Activated CD4-positive, alpha-beta T cell treated with anti-CD3 and anti-CD28 coated beads, Interleukin-2, Interleukin-6, amounts not matched to agents 100 ng/mL and 50 ng/mL, durations not matched to agents 16 hours and 8 hours (primary cell): Measurements from ENCODE around the gene DBP.

Source experiments
- DNase-seq: peaks from one replicate; pipeline ENCODE4 v3.0.0-alpha.2; 2020

The DBP gene

DNA sequence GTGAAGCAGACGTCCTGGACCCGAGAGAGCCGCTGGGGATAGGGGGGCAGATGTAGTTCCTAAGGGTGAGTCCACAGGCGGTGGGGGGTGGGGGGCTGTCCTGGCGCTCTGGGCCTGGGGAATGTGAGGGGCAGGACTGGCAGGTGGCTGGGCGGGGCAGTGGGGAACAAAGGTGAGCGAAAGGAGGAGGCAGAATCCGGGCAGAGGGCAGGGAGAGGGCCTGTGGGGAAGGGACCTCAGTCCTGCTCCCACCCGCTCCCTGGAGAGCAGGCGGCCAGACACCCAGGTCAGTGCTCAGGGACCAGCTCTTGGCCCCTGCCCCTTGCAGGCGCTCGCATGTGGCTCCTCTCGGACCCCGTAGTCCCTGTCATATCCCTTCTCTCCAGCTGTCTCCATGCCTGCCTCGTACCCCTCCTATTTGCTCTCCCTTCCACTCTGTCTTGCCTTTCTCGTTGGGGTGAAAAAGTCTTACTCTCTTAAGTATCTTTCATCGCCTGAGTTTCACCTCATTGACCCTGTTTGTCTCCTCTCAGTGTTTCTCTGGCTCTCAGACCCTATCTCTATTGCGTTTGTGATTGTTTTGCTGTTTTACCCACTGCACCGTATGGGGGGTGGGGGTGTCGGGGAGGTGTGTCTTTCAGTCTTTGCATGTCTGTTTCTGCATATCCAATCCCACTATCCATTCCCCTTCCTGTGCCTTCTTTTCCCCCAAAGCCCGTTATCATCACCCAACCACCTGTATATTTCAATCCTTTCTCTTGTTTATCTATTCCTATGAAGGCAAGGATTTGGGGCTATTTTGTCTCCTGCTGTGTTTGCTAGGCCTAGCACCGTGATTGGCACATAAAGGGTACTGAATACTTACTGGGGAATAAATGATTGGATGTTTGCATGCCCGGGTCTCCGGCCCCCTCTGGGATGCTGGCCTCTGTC is 12.1 kb downstream of the DBP start:
- no peak for DNase-seq

GRCh38 chr19:48624067-48624594 is 13.0 kb downstream of the DBP start:
- DNase-seq, result peak; percentile 98

GRCh38 chr19:48623556-48624066 is 13.6 kb downstream of the DBP start:
- DNase-seq, result no peak

- DNase-seq, result no peak
Measured at GRCh38 chr19:48619692-48620585, 17.2 kb downstream of the DBP start.

- peak; percentile 97 for DNase-seq
Measured at GRCh38 chr19:48618916-48619691, 18.1 kb downstream of the DBP start, which contains the start of the genes RPL18 and SPHK2. TSS of gene RPL18 (minus strand) at chr19:48619178. CDS start at chr19:48619143, 35 bp downstream. TSS of gene SPHK2 (plus strand) at chr19:48619506. CDS start at chr19:48620515, 1,009 bp downstream.

- DNase-seq, result no peak
Measured at GRCh38 chr19:48618278-48618915, 18.8 kb downstream of the DBP start.

DNA sequence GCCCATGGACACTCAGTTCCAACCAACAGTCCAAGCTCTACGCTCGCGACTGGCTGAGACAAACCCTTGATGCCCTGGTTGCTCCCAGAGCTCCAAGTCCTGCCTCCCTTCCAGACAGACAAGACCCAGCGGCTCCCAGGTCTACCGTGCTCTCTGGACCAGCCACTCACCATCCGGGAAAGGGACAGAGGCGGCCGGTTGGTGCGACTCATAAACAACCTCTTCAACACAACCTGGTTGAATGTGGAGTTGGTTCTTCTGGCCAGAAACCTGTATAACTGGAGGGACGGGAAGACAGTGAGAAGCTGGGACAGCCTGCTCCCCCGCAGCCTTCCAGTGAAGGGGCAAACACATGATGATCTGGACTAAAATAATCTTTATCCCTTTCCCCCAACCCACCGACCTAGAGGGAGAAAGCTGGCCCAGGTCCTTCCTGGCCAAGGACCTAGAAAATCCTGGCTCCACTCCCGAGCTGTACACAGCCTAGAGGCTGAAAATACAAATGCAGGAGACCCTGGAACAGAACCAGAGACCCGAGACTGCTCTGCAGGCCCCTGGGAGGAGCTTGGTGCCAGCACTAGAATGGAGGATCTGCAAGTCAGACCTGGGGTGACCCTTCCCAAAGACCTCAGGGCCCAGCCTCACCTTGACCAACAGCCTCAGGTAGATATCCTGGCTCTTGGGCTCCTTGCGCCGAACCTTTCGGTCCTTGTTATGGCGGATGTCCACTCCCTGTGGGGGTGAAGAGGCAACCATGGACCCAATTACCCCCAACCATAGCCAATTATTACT is 19.8 kb downstream of the DBP start:
- no peak for DNase-seq

DNA sequence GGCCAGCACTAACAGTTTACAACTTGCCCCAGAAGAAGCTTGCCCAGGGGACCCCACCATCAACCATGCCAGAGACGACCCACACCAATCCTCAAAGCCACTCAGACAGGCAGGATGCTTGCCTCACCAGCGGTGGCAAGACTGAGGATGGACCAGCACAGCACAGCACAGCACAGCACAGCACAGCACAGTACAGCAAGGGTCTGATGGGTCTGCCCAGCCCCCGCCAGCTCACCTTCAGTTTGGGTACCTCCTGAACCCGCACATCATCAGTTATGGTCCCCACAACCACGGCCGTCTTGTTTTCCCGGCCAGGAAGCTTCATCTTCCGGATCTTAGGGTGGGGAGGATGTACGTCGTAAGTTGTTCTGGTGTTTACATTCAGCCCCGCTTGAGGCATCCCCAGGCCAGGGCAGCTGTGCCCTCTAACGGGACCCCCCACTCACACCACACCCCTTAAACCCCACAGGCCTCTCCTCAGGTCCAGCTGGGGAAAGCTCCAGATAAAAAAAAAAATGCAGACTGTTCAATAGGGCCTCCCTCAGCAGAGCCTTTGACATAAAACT is 20.6 kb downstream of the DBP start:
- no peak for DNase-seq

- no peak for DNase-seq
Measured at GRCh38 chr19:48616041-48616436, 21.1 kb downstream of the DBP start.

- DNase-seq, result no peak
Measured at GRCh38 chr19:48615231-48616040, 21.7 kb downstream of the DBP start.

- DNase-seq, result no peak
Measured at GRCh38 chr19:48614436-48615230, 22.5 kb downstream of the DBP start, which contains the start of gene FAM83E. TSS of gene FAM83E (minus strand) at chr19:48615076. CDS start at chr19:48613372, 1,704 bp downstream.

- no peak for DNase-seq
Measured at GRCh38 chr19:48613852-48614435, 23.2 kb downstream of the DBP start.

DNA sequence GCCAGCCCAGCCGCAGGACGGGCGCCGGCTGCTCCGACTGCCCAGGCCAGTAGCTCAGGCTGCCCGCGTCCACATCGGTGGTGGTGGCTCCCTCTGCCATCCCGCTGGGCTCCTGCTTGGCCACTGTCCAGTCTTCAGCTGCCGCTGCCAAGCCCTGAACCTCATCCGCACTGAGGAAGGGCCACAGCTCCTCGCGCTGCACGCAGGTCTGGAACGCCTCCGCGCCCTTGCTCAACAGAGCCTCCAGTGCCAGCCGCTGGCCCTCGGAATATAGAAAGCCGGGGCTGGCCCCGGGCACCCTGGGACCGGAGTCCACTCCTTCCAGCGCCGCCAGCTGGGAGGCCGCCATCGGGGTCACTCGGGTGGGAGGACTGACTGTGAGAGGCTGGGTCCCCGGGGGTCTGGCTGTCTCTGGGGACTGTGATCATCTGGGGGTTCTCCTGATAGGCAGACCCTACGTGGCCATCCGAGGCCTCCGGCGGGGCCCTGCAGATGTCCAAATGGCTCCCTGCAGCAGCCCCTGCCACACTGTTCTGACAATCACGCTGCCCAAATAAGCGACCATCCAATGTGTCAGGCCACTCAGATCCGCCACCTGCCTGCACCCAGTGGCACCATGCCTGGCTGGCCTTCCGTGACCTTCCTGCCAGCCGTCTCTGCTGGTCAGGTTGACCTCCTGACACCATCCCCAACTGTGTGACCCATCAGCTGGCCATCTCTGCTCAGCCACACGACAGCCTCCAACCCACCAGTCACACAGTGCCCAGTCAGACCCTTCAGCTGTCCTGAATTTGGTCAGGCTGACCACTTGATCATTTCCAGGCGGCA is 23.9 kb downstream of the DBP start:
- no peak for DNase-seq

GRCh38 chr19:48611872-48612271 is 25.3 kb downstream of the DBP start:
- DNase-seq, result no peak

GRCh38 chr19:48609571-48610108 is 27.5 kb downstream of the DBP start:
- DNase-seq, result no peak

GRCh38 chr19:48608798-48609263 is 28.3 kb downstream of the DBP start:
- peak; percentile 63 for DNase-seq

GRCh38 chr19:48607359-48607755 is 29.8 kb downstream of the DBP start:
- no peak for DNase-seq
